NCI-H524 treated with DMSO at 0.1 percent for 48 hours (cell line): Measurements from ENCODE around the gene CAD.

Experiments used
- DNase-seq: peaks from one replicate; lab custom pipeline; 2025; lab: John Stamatoyannopoulos, UW

CAD gene

DNA sequence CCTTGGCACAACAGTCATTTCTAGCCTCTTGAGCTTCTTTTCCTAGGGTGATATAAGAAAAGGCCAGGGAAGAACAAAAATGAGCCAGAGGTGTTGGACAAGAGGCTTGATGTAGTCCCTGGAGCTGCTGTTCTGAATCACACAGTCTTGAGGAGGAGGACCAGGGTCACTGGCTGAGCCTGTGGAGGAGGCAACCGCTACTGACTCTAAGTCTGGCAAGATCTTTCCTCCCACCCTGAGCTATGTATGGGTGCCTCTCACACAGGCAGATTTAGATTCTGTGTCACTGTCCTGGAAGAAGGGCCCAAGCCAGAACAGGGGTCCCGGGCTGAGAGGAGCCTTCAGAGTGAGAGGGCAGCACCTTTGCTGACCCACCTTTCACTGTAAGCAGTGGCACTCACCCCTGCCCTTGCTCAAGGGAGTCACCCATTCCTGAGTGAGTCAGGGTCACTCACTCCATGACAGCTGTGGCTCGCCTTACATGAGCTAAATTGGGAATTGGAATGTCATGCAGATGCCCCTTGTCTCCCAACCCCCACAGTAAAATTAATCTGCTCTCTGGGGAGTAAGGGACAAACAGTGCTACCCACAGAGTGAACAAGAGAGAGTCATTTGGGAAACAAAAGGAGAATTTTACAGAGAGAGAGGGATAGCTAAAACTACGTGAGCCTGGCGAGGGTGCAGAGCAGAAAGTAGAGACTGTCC, 64.8 kb downstream of the CAD start, which contains the start of gene TRIM54:
Gene TRIM54 (plus strand): TSS at position 575 of the 705 bp plus-strand sequence. CDS start 303 bp downstream, outside the sequence.
- no peak for DNase-seq

DNA sequence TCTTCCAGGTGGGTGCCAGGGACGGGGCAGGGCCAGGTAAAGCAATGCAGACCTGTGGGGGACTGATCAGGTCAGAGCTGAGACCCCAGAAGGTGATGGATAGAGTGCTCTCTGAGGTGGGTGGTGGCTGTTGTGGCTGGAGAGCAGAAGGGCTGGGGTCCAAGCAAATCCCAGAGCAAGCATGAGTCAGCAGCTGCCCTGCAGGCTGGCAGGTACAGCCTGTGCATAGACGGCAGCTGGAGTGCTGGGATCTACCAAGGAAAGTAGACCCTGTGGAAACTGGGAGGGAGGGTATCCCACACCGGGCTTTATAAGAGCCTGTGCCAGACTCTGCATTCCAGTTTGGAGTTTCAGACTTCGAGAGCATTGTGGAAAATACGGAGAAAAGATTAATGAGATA, 65.7 kb downstream of the CAD start:
- no peak for DNase-seq

DNA sequence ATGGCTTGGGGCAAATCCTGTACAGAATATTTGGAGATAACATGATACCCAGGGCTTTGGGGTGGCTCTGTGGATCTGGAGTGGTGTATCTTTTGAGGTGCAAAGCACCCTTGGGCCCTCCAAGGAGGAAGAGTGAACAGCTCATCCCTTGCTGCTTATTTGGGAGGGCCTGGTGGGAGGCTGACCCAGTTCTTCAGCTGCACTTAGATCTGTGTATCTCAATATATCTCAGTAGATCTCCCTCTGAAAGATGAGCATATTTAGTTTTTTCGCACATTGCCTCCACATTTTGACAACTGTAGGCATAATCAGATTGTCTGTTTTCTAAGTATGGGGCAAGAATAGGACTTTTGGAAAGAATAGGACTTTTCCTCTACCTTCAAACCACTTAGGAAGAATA, 67.8 kb downstream of the CAD start:
- no peak for DNase-seq

DNA sequence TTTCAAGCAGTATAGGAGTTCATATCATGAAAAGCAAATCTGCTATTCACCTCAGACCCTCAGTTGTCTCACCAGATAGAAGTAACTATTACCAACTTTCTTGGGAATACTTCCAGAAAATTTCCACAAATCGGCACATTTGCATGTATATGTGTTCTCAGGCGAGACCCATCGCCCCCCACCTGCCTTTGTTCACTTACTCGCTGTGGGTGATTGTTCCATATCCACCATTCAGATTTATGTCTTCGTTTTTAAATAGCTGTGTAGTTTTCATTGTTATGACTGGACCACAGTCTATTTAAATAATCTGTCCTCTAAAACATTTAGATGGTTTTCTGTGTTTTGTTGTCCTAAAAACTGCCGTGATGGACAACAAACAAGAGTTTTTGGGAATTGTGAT, 68.3 kb downstream of the CAD start:
- no peak for DNase-seq

DNA sequence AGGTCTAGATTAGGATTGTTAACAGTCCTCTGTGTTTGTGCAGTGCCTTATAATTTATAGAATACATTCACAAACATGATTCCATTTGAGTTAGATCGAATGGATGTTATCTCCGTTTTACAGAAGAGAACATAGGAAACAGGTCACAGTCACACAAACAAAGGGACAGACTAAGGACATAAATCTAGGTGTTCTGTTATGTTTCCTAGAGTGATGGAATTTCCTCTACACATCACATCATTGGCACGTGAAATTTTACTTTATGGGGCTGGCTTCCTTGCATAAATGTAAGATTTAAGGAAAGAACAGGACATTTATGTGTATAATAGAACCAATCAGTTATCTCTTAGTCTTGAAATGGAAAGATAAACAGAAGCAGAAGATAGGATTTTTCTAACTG, 71.4 kb downstream of the CAD start:
- DNase-seq = no peak

- no peak for DNase-seq
Observed at GRCh38 chr2:27290549-27290948, 73.4 kb downstream of the CAD start.

- DNase-seq = no peak
Observed at GRCh38 chr2:27291865-27292264, 74.7 kb downstream of the CAD start.
